ENCODE results near the gene ANXA10. TPM values are rescaled to one million over a fixed set of nuclear protein-coding genes. Genes with fewer than 3 reads are reported as not detected.

Gene ANXA10
- total and polyA plus RNA-seq, 2 of the 8 experiments (the other 6 are each of a cell fraction or from before 2014, with no cell fraction given) = not detected

DNA sequence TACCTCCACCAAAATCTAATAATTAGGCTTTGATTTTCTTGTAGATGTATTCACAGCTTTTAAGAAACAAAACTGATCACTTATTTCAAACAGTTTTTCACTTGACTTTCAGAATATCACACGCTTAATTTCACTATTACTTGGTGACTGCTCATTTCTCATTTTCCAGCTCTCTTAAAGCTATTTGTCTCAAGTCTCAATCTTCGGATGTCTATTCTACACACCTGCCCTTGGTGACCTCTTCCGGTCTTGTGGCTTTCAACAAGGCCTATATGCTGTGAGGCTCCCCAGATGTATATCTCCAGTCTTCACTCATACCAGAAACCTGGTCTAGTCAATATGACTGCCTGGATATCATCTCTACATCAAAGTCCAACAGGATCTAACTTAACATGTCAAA, 34.9 kb upstream of the ANXA10 start:
- no peak overlapping the region for H4K91ac ChIP-seq (replicated peaks; ENCODE audit: insufficient read length, low read length)
- H2BK120ac ChIP-seq (replicated peaks; ENCODE audit: low read depth, low read length) = no peak overlapping the region
- 98% methylated on average over 3 of the region's 3 CpGs; no CpG with 5 or more reads in 1 of the 2 experiments for WGBS, 2 experiments (ENCODE audit: extremely low coverage in 1 of 2, insufficient coverage in 1 of 2, insufficient read length in 1 of 2, insufficient replicate concordance in 2 of 2, low coverage in 1 of 2, low lambda C conversion rate in 2 of 2, missing lambda C conversion rate in 1 of 2)
- no peak overlapping the region for H2BK12ac ChIP-seq (ENCODE audit: low read depth, low read length)
- H2AFZ ChIP-seq (ENCODE audit: low read length) = no peak overlapping the region
- H3K79me2 ChIP-seq (ENCODE audit: control insufficient read depth in 1 of 2, insufficient read depth in 2 of 2, low read length in 2 of 2) = no peaks in the 10 kb centered on the region
- POLR2A ChIA-PET (ENCODE audit: partially characterized antibody) = no interaction called here
- no peaks in the 10 kb centered on the region for H3K27me3 ChIP-seq (replicated peaks in 1 of 4; ENCODE audit: control insufficient read depth in 3 of 4, extremely low read depth in 1 of 4, insufficient read depth in 3 of 4, low read length in 3 of 4)
- H3K4me2 ChIP-seq (ENCODE audit: insufficient read depth in 1 of 2, low read depth in 2 of 2, low read length in 2 of 2) = no peak overlapping the region
- H3K27ac ChIP-seq (ENCODE audit: low read depth, low read length) = no peak overlapping the region
- no peak overlapping the region for H3K14ac ChIP-seq (ENCODE audit: insufficient read length)
- no peaks in the 10 kb centered on the region for H3K4me1 ChIP-seq (replicated peaks in 1 of 4; ENCODE audit: control insufficient read depth in 3 of 4, insufficient read depth in 4 of 4, low read length in 3 of 4)
- no peak overlapping the region for H3K23ac ChIP-seq (ENCODE audit: insufficient read length)
- H3K18ac ChIP-seq (ENCODE audit: extremely low read depth, low read length) = no peak overlapping the region
- H3K23me2 ChIP-seq (ENCODE audit: low read depth, low read length) = no peaks in the 10 kb centered on the region
- H3K9me3 ChIP-seq (ENCODE audit: insufficient read depth in 2 of 2, low read depth in 1 of 2, low read length in 1 of 2) = no peaks in the 10 kb centered on the region
- H3K9ac ChIP-seq (replicated peaks in 1 of 4; ENCODE audit: extremely low read depth in 1 of 4, low read depth in 3 of 4, low read length in 3 of 4) = no peak overlapping the region
- no peak overlapping the region for H3K4ac ChIP-seq (replicated peaks; ENCODE audit: insufficient read length, low read depth, low read length)
- H3K79me1 ChIP-seq (ENCODE audit: low read depth, low read length) = no peaks in the 10 kb centered on the region
- no peak overlapping the region for H4K8ac ChIP-seq (ENCODE audit: extremely low read depth, insufficient read depth, low read length)
- no peaks in the 10 kb centered on the region for H4K20me1 ChIP-seq (replicated peaks in 1 of 2; ENCODE audit: control insufficient read depth in 1 of 2, insufficient read depth in 2 of 2, low read length in 2 of 2)
- DNase-seq (ENCODE audit: low read depth in 1 of 2, low spot score in 2 of 2) = no peak
- H2AK5ac ChIP-seq (ENCODE audit: low read depth, low read length) = no peak overlapping the region
- H2BK20ac ChIP-seq (ENCODE audit: low read length) = no peak overlapping the region
- H3K36me3 ChIP-seq (ENCODE audit: control insufficient read depth in 2 of 4, insufficient read depth in 4 of 4, low read length in 3 of 4) = no peaks in the 10 kb centered on the region
- no peak overlapping the region for H2BK5ac ChIP-seq (ENCODE audit: low read depth, low read length)
- no peak overlapping the region for H2BK15ac ChIP-seq (ENCODE audit: low read length)
- no peak overlapping the region for H3K4me3 ChIP-seq (ENCODE audit: extremely low read depth in 1 of 4, insufficient read depth in 2 of 4, low read depth in 3 of 4, low read length in 4 of 4)
- H3K56ac ChIP-seq (replicated peaks; ENCODE audit: insufficient read length, low read depth, low read length) = no peak overlapping the region
- H4K5ac ChIP-seq (ENCODE audit: insufficient read length, low read depth, low read length) = no peak overlapping the region
- FAIRE-seq = no peak
- CTCF ChIA-PET (ENCODE audit: partially characterized antibody) = no interaction called here
- TF ChIP-seq SP2 (IDR thresholded peaks at IDR 0.05; ENCODE audit: low read length) = no peak
- TF ChIP-seq POLR2A (IDR thresholded peaks at IDR 0.05; ENCODE audit: control extremely low read depth in 1 of 2, low read depth in 2 of 2, low read length in 2 of 2) = no peak
- TF ChIP-seq SIRT6 (IDR thresholded peaks at IDR 0.05; ENCODE audit: low read length) = no peak
- TF ChIP-seq RNF2 (IDR thresholded peaks at IDR 0.05; ENCODE audit: borderline replicate concordance, low read depth, low read length, missing control alignments, poor library complexity, severe bottlenecking) = no peak
- TF ChIP-seq SAP30 (IDR thresholded peaks at IDR 0.05; ENCODE audit: insufficient read depth, insufficient replicate concordance, low read length) = no peak
- no peak for TF ChIP-seq TCF12 (IDR thresholded peaks at IDR 0.05; ENCODE audit: low read depth, low read length)
- TF ChIP-seq SP4 (IDR thresholded peaks at IDR 0.05; ENCODE audit: low read length) = no peak
- no peak for TF ChIP-seq NANOG (IDR thresholded peaks at IDR 0.05; ENCODE audit: insufficient read depth, low read depth, low read length, poor library complexity, severe bottlenecking)
- TF ChIP-seq BACH1 (IDR thresholded peaks at IDR 0.05; ENCODE audit: low read length) = no peak
- TF ChIP-seq TAF1 (IDR thresholded peaks at IDR 0.05; ENCODE audit: low read depth, low read length) = no peak
- no peak for TF ChIP-seq SUZ12 (IDR thresholded peaks at IDR 0.05; ENCODE audit: low read length)
- no peak for TF ChIP-seq TEAD4 (IDR thresholded peaks at IDR 0.05; ENCODE audit: low read depth, low read length)
- no peak for TF ChIP-seq NRF1 (IDR thresholded peaks at IDR 0.05; ENCODE audit: low read depth, low read length)
- no peak for TF ChIP-seq CHD2 (IDR thresholded peaks at IDR 0.05; ENCODE audit: low read length)
- no peak for TF ChIP-seq SRF (IDR thresholded peaks at IDR 0.05; ENCODE audit: low read depth, low read length)
- no peak for TF ChIP-seq SP1 (IDR thresholded peaks at IDR 0.05; ENCODE audit: low read depth, low read length)

Data from H1 (cell line).